ENCODE measurements around the gene INPP5F.
"Not testable (repeated sequence)": the region's sequence is repeated elsewhere in the genome, so short reads cannot be mapped to it uniquely, and the experiment has no call there.

INPP5F gene

DNA sequence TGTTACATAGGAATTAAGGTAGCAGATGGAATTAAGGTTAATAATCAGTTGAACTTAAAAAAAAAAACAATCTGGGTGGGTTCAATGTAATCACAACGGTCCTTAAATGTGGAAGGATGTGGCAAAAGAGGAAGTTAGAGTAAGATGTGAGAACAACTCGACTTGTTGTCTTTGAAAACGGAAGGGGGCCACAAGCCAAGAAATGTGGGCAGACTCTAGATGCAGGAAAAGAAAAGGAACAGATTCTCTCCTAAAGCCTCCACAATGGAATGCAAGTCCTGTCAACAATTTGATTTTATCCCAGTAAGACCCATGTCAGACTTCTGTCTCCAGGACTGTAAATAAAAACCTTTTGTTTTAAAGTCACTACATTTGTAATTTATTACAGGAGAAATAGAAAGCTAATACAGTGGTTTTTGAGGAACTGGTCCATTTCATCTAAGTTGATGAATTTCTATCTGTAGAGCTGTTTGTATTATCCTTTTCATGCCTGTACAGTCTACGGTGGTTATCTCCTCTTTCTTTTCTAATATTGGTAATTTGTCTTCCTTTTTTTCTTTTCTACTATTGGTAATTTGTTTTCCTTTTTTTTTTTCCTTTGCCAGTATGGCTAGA is 138.2 kb downstream of the INPP5F start:
- DNase-seq (ENCODE audit: low read depth): no peak

DNA sequence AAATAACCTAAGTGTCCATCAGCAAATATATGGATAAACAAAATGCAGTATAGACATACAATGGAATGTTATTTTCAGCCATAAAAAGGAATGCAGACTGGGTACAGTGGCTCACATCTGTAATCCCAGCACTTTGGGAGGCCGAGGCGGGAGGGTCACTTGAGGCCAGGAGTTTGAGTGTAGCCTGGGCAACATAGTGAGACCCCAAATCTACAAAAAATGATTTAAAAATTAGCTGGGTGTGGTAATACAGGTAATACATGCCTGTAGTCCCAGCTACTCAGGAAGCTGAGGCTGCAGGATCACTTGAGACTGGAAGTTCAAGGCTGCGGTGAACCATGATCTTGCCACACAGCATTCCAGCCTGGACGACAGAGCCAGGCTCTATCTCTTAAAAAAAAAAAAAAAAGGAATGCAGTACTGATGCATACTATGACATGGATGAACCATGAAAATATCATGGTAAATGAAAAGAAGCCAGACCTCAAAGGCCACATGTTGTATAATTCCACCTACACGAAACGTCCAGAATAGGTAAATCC is 139.9 kb downstream of the INPP5F start:
- DNase-seq (ENCODE audit: low read depth): no peak

DNA sequence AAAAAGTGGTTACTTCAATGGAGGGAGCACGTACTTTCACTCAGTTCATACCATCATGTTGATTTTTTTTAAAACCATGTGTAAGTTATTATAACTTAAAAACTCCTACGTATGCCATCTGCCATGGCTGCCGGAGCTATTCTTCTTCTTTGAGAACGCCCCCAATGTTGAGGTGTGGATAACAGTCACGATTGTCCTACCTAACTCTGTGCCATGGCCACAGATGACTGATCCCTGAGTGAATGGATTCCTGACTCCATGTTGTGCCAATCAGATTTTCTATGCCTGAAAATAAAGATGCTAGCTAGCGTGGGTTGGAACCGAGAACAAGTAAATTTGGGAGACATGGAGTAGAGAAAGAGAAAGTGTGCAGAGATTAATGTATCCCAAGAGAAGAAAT is 141.5 kb downstream of the INPP5F start:
- no peak for DNase-seq (ENCODE audit: low read depth)

DNA sequence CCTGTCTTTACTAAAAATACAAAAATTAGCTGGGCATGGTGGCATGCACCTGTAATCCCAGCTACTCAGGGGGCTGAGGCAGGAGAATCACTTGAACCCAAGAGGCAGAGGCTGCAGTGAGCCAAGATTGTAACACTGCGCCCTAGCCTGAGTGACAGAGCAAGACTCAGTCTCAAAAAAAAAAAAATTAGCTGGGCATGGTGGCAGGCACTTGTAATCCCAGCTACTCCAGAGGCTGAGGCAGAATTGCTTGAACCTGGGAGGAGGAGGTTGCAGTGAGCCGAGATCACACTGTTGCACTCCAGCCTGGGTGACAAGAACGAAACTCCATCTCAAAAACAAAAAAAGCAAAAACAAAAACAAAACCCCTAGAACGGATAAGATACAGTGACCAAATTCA is 143.5 kb downstream of the INPP5F start:
- not testable (repeated sequence) for DNase-seq (ENCODE audit: low read depth)

DNA sequence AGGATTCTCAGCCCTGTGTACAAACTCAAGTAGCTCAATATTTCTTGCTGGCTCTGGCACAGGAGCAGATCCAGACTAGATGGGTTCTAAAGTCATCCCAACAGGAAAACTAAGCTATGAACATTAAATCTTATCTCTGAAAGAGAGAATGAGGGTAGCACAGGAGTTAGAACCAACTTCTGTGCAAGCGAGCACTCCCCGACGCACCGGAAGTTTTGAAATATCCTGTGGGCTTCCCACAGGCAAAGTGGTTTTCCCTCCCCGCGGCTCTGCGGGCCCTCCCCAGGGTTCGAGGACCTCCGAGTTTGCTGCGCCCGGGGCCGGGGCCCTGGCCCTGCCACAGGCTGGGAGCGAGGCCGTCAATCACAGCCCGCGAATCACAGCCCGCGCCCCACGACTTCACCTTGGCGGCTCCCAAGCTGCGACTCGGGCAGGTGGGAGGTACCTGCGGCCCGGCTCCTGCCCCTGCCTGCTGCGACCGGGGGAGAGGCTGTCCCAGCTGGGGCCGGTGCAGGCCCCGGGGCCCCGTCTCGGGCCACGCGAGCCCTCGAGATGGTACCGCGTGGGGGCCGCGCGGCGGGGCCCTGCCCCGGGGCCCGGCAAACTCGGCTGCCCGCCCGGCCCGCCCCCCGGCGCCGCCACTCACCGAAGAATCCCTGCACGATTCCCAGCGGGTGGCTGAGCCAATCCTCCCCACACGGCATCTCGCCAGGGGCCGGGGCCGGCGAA is 146.2 kb downstream of the INPP5F start:
- DNase-seq (ENCODE audit: low read depth): peak; percentile 24

DNA sequence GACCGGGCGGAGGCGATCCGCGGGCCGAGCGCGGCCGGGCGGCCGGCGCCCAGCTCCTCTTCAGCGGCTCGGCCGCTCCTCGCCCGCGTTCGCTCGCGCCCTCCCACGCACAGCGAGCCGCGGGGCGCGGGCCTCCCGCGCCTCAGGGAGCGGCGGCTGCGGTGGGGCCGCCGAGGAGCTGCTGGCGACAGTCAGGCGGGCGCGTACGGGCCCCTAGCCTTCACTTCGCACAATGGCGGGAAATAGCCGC is 146.7 kb downstream of the INPP5F start, which contains the start of gene MCMBP:
TSS of gene MCMBP (minus strand) at position 234 of the 250 bp plus-strand sequence. CDS start 259 bp downstream, outside the sequence.
- no peak for DNase-seq (ENCODE audit: low read depth)

DNA sequence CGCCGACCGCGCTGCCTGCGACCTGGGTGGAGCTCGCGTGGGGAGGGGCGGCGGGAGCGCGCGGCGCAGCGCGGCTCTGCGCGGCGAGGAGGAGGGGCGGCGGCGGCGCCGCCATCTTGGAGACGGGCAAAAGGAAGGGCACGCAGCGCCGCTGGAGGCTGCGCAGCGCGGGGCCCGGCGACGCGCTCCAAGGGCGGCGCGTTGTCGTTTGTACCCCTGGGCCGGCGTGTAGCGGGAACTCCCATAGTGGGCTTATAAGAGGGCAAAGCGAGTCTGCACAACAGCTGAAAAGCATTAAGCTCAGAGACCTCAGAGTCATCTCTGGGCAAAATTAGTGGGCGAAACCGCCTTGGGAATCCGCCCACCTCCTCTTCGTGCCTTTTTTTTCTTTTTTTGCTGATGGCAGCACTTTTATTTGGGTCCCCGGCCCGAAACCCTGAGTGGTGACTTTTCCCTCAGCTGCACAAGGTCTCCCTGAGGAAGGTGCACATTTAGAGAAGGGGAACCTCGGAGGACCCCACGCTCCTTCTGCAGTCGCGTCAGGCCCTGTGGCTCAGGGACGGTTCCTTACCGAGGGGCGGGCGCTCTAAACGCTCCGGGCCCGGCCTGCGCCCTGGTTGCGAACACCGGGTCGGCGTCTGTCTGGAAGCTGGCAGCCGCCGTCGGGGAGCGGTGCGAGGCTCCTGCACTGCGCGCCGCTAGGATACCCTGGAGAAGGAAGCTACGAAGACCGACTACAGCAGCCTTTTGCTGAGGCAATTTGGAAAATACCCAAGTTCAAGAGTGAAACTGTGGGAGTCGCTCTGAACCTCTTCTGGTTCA is 147.2 kb downstream of the INPP5F start:
- peak; percentile 70 for DNase-seq (ENCODE audit: low read depth)

DNA sequence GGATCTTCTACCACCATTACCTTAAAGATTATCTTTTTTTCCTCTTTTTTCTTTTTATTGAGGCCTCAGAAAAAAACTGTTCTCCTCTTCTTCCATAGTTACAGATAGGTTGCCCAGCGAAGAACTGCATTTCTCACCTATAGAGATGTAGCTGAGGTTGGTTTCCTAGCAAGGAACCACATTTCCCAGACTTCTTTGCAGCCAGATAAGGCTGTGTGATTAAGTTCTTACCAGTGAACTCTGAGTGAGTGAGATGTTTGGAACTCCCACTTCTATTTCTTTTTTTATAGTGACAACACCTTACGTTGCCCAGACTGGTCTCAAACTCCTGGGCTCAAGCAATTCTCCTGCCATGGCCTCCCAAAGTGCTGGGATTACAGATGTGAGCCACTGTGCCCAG is 152.7 kb downstream of the INPP5F start:
- DNase-seq (ENCODE audit: low read depth): no peak
